H1 (cell line): ENCODE measurements around the gene PCNX3. TPM values are rescaled to one million over a fixed set of nuclear protein-coding genes. Genes with fewer than 3 reads are reported as not detected.

ENCODE experiments used
- EP300 ChIP-seq, 2 experiments: IDR thresholded peaks; 1 replicate in 1 of 2; 2 replicates in 1 of 2; pipeline ENCODE4 v1.6.1; 2011 to 2012; ENCODE audit warnings: low read depth in 2 of 2, low read length in 2 of 2, mild to moderate bottlenecking in 2 of 2, borderline replicate concordance in 1 of 2, inconsistent platforms in 1 of 2, moderate library complexity in 1 of 2
- FOSL1 ChIP-seq: IDR thresholded peaks from 2 replicates; pipeline ENCODE4 v1.6.1; 2011; ENCODE audit warnings: mild to moderate bottlenecking, low read depth, low read length, moderate library complexity; ENCODE audit not compliant: insufficient read depth
- NANOG ChIP-seq: IDR thresholded peaks from 2 replicates; pipeline ENCODE4 v1.6.1; 2011; ENCODE audit warnings: low read length, low read depth, mild to moderate bottlenecking, inconsistent platforms; ENCODE audit not compliant: insufficient read depth, poor library complexity, severe bottlenecking
- PHF8 ChIP-seq: fragments of 200-600 bp; sonication (generic); conservative IDR thresholded peaks from 2 replicates; pipeline ENCODE4 v1.7.1; 2012; ENCODE audit warnings: low read depth, mild to moderate bottlenecking, inconsistent platforms, low read length, moderate library complexity
- POU5F1 ChIP-seq: IDR thresholded peaks from 2 replicates; pipeline ENCODE4 v1.6.1; 2011; ENCODE audit warnings: low read depth, mild to moderate bottlenecking, low read length, moderate library complexity
- RFX5 ChIP-seq: IDR thresholded peaks from 2 replicates; pipeline ENCODE4 v1.6.1; 2011; ENCODE audit warnings: low read depth, low read length, improper control_type of control experiment, borderline replicate concordance
- SP2 ChIP-seq: IDR thresholded peaks from 2 replicates; pipeline ENCODE4 v1.6.1; 2012; ENCODE audit warnings: mild to moderate bottlenecking, low read length, inconsistent platforms
- polyA plus RNA-seq, 7 experiments: library from polyadenylated mRNA; depleted of rRNA in 3 of 7; stranded (reverse) in 5 of 7; unstranded in 2 of 7; fragments of >200 nt in 5 of 7; fragments of 200-250 nt in 2 of 7; gene quantifications; 1 replicate in 5 of 7; 2 replicates in 1 of 7; 4 replicates in 1 of 7; pipeline versions ENCODE4 v1.2.1 to v1.2.3, GENCODE V29; 2011 to 2013; ENCODE audit warnings: missing spikeins in 2 of 7, mixed read lengths in 2 of 7
- total RNA-seq: library from RNA; stranded (reverse); fragmentation: NEBNext Ultra II Directional; extraction: Animal tissue kit (Norgen Biotek cat#: 25700); gene quantifications from 2 replicates; pipeline ENCODE4 v1.2.1, GENCODE V29; 2021
- TF ChIP-seq, protein P1 (sequence below): IDR thresholded peaks from 2 replicates; pipeline ENCODE4 v1.6.1; 2011; ENCODE audit warnings: low read depth, mild to moderate bottlenecking, low read length; ENCODE audit not compliant: insufficient read depth
- TF ChIP-seq, protein P2 (sequence below): IDR thresholded peaks from 2 replicates; pipeline ENCODE4 v1.6.1; 2012; ENCODE audit warnings: inconsistent platforms
- TF ChIP-seq, protein P3 (sequence below): IDR thresholded peaks from 2 replicates; pipeline ENCODE4 v1.6.1; 2011; ENCODE audit warnings: low read length, improper control_type of control experiment

The PCNX3 gene
- total and polyA plus RNA-seq, 2 of the 8 experiments (the other 6 are each of a cell fraction or from before 2014, with no cell fraction given) = 27.2 to 38.8 TPM

DNA sequence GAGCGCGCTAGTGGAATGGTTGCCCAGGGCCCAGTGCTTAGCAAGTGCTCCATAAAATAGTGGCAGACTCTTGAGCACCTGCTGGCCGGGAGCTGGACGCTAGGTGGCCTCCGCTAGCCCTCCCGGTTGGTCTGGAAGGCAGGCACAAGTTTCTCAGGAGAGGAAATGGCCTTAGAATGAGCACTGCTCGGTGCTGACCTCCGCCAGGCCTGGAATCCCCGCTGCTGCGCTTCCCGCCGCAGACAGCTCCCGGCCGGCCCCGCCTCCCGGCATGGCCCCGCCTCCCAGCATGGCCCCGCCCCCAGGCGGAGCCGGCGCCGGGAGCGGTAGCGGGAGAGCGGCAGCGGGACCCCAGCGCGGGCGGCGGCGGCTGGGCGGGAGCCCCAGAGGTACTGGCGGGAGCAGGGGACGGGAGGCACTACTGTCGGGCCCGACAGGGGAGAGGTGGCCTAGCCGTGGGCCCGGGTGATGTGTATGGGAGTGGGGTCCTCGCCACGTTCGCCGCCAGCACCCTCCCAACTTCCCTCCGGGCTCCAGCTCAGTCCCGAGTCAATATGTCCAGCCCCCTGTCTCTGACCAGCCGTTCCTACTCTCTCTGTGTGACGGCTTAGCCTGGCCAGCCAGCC is 22.3 kb downstream of the PCNX3 start, which contains the start of gene SIPA1 (continued):
- TF ChIP-seq, protein P1, sequence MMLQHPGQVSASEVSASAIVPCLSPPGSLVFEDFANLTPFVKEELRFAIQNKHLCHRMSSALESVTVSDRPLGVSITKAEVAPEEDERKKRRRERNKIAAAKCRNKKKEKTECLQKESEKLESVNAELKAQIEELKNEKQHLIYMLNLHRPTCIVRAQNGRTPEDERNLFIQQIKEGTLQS = no peak
- TF ChIP-seq, protein P2, sequence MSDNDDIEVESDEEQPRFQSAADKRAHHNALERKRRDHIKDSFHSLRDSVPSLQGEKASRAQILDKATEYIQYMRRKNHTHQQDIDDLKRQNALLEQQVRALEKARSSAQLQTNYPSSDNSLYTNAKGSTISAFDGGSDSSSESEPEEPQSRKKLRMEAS = no peak
- no peak for TF ChIP-seq RFX5
- TF ChIP-seq FOSL1 = no peak
- TF ChIP-seq, protein P3, sequence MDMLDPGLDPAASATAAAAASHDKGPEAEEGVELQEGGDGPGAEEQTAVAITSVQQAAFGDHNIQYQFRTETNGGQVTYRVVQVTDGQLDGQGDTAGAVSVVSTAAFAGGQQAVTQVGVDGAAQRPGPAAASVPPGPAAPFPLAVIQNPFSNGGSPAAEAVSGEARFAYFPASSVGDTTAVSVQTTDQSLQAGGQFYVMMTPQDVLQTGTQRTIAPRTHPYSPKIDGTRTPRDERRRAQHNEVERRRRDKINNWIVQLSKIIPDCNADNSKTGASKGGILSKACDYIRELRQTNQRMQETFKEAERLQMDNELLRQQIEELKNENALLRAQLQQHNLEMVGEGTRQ = no peak
- no peak for TF ChIP-seq NANOG
- TF ChIP-seq POU5F1 = no peak
- no peak for TF ChIP-seq SP2
- no peak for TF ChIP-seq EP300 (IDR thresholded peaks at IDR 0.05; ENCODE audit: borderline replicate concordance in 1 of 2, low read depth in 2 of 2, low read length in 2 of 2)
- 0 out of 2 replicates have a peak, but pooled peaks have one; percentile 42 for TF ChIP-seq PHF8
